ENCODE results near the gene NT5C1B. TPM values are rescaled to one million over a fixed set of nuclear protein-coding genes. Genes with fewer than 3 reads are reported as not detected.

The NT5C1B gene
- total and polyA plus RNA-seq, 10 of the 15 experiments (the other 5 are each of a cell fraction or from before 2014, with no cell fraction given) = 0.40 to 0.44 TPM; not detected in 8

GRCh38 chr2:18578033-18578432, 11.3 kb downstream of the NT5C1B start (continued):
- TF ChIP-seq E4F1 (IDR thresholded peaks at IDR 0.05; ENCODE audit: borderline replicate concordance, partially characterized antibody) (no peak), CHD4 (IDR thresholded peaks at IDR 0.05) (no peak)

GRCh38 chr2:18566145-18566769, 23.1 kb downstream of the NT5C1B start:
- no peaks in the 10 kb centered on the region for H3K79me2 ChIP-seq (ENCODE audit: control insufficient read depth, insufficient read depth, low read length)
- POLR2A ChIA-PET = interaction anchor here (0.6 kb wide), 1 partner anchor 11 kb away, joined by 3 read pairs; no protein-coding TSS in a partner anchor
- H4K20me1 ChIP-seq (ENCODE audit: control insufficient read depth, insufficient read depth) = no peaks in the 10 kb centered on the region
- intact Hi-C loops (cut with micrococcal nuclease; ENCODE audit: unreplicated experiment) (no loop called here), in situ Hi-C loops (cut with MboI) (no loop called here)
- no peak for ATAC-seq
- no peak for FAIRE-seq
- no peak overlapping the region for H2AFZ ChIP-seq (ENCODE audit: control insufficient read depth, low read depth, low read length)
- no peak for TF ChIP-seq TCF12 (IDR thresholded peaks at IDR 0.05; ENCODE audit: low read depth, low read length)
- TF ChIP-seq GABPA (IDR thresholded peaks at IDR 0.05; ENCODE audit: low read depth) = no peak
- no peak for TF ChIP-seq CHD2 (IDR thresholded peaks at IDR 0.05; ENCODE audit: borderline replicate concordance, low read depth, low read length)
- TF ChIP-seq POLR2A (IDR thresholded peaks at IDR 0.05; ENCODE audit: low read depth, low read length) = no peak
- TF ChIP-seq, protein P1, sequence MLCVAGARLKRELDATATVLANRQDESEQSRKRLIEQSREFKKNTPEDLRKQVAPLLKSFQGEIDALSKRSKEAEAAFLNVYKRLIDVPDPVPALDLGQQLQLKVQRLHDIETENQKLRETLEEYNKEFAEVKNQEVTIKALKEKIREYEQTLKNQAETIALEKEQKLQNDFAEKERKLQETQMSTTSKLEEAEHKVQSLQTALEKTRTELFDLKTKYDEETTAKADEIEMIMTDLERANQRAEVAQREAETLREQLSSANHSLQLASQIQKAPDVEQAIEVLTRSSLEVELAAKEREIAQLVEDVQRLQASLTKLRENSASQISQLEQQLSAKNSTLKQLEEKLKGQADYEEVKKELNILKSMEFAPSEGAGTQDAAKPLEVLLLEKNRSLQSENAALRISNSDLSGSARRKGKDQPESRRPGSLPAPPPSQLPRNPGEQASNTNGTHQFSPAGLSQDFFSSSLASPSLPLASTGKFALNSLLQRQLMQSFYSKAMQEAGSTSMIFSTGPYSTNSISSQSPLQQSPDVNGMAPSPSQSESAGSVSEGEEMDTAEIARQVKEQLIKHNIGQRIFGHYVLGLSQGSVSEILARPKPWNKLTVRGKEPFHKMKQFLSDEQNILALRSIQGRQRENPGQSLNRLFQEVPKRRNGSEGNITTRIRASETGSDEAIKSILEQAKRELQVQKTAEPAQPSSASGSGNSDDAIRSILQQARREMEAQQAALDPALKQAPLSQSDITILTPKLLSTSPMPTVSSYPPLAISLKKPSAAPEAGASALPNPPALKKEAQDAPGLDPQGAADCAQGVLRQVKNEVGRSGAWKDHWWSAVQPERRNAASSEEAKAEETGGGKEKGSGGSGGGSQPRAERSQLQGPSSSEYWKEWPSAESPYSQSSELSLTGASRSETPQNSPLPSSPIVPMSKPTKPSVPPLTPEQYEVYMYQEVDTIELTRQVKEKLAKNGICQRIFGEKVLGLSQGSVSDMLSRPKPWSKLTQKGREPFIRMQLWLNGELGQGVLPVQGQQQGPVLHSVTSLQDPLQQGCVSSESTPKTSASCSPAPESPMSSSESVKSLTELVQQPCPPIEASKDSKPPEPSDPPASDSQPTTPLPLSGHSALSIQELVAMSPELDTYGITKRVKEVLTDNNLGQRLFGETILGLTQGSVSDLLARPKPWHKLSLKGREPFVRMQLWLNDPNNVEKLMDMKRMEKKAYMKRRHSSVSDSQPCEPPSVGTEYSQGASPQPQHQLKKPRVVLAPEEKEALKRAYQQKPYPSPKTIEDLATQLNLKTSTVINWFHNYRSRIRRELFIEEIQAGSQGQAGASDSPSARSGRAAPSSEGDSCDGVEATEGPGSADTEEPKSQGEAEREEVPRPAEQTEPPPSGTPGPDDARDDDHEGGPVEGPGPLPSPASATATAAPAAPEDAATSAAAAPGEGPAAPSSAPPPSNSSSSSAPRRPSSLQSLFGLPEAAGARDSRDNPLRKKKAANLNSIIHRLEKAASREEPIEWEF (IDR thresholded peaks at IDR 0.05; ENCODE audit: insufficient replicate concordance, low read depth, low read length) = no peak
- TF ChIP-seq YBX1 (IDR thresholded peaks at IDR 0.05) = no peak
- TF ChIP-seq POLR2AphosphoS5 (IDR thresholded peaks at IDR 0.05; ENCODE audit: low read length) = no peak
- TF ChIP-seq NFIC (IDR thresholded peaks at IDR 0.05; ENCODE audit: low read depth, low read length) = no peak
- TF ChIP-seq SP1 (IDR thresholded peaks at IDR 0.05; ENCODE audit: low read depth, low read length) = no peak
- TF ChIP-seq ETV6 (conservative IDR thresholded peaks at IDR 0.05 in 1 of 2, IDR thresholded peaks at IDR 0.05 in 1 of 2; ENCODE audit: borderline replicate concordance in 1 of 2, low read depth in 1 of 2) = no peak
- no peak overlapping the region for H3K4me3 ChIP-seq
- H3K9me3 ChIP-seq (replicated peaks; ENCODE audit: control insufficient read depth, insufficient read depth, low read length) = no peaks in the 10 kb centered on the region
- H3K4me1 ChIP-seq (ENCODE audit: control insufficient read depth, insufficient read depth, low read length) = no peaks in the 10 kb centered on the region
- SMC1A ChIA-PET (ENCODE audit: uncharacterized antibody, unreplicated experiment) = interaction anchor here (0.5 kb wide), 1 partner anchor 1270 kb away, joined by 3 read pairs; no protein-coding TSS in a partner anchor
- H3K36me3 ChIP-seq (ENCODE audit: control insufficient read depth in 2 of 2, insufficient read depth in 2 of 2, low read length in 1 of 2) = no peaks in the 10 kb centered on the region
- H3K27ac ChIP-seq (ENCODE audit: control insufficient read depth, insufficient read depth) = no peak overlapping the region
- H3K27me3 ChIP-seq (replicated peaks in 1 of 2; ENCODE audit: control insufficient read depth in 2 of 2, insufficient read depth in 2 of 2, low read length in 1 of 2) = no peaks in the 10 kb centered on the region
- no peak for DNase-seq (ENCODE audit: low read depth, low spot score)
- RAD21 ChIA-PET (ENCODE audit: unreplicated experiment) = no interaction called here
- H3K9ac ChIP-seq (ENCODE audit: control insufficient read depth, insufficient read depth, low read length) = no peak overlapping the region
- H3K4me2 ChIP-seq (ENCODE audit: control insufficient read depth, insufficient read depth) = no peak overlapping the region
- WGBS (ENCODE audit: insufficient coverage, insufficient replicate concordance, low lambda C conversion rate, missing lambda C conversion rate) = 0% methylated on average over 1 of the region's 1 CpG
- CTCF ChIA-PET = interaction anchor here (0.8 to 1.4 kb wide), 2 partner anchors 14 to 19 kb away, joined by 3 to 5 read pairs; no protein-coding TSS in a partner anchor
- BruUV-seq (replicated peaks) = no TSS peak

Data from GM12878 (cell line).